ENCODE results near the gene ZNF775. TPM values are rescaled to one million over a fixed set of nuclear protein-coding genes. Genes with fewer than 3 reads are reported as not detected.

ZNF775 gene
- 1 to 10 TPM; 5.4 to 6.4 TPM for total RNA-seq

DNA sequence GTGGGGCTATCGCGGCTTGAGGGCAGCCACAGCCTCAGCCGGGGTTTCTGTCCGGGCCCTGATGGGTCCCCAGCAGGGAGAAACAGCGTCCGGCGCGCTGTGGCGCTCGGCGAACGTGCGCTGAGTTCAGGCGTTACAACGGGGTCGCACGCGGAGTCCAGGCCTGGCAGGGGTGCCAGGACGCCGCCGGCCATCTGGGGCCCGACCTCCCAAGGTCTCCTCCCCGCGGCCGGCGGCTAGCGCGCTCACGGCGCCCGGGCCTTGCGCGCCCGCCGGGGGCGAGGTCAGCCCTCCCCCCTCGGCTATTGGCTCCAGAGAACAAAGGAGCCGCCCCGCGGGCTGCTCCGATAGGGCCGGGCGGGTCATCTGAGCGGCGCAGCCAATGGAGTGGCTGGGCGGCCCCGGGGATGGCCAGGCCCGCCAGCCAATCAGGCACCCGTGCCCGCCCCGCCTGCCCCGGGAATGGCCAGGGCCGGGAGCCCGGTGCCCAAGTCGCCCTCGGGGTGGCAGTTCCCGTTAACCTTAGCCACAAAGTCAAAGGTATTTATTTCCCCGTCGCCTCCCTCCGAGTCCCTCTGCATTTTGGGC, at the start of gene ZNF775:
TSS of gene ZNF775 (plus strand) at position 478 of the 588 bp plus-strand sequence. CDS start 9,141 bp downstream, outside the sequence.
- no peaks in the 10 kb centered on the region for H3K9me3 Mint-ChIP-seq
- no peaks in the 10 kb centered on the region for H3K27me3 Mint-ChIP-seq
- H3K36me3 Mint-ChIP-seq = peaks cover 5% of the 10 kb centered on the region
- peaks cover 39% of the 10 kb centered on the region for H3K4me1 Mint-ChIP-seq
- peak within 1 kb of the TSS; percentile 99 for H3K4me3 Mint-ChIP-seq
- peak; percentile 94 for DNase-seq
- POLR2A ChIA-PET = interaction anchor here (1.0 to 2.1 kb wide), 2 partner anchors 10 to 27 kb away, joined by 5 to 14 read pairs; partner anchors contain the start of gene REPIN1
- peak within 1 kb of the TSS; percentile 78 for H3K27ac Mint-ChIP-seq
- ATAC-seq (ENCODE audit: low read depth) = peak; percentile 99

DNA sequence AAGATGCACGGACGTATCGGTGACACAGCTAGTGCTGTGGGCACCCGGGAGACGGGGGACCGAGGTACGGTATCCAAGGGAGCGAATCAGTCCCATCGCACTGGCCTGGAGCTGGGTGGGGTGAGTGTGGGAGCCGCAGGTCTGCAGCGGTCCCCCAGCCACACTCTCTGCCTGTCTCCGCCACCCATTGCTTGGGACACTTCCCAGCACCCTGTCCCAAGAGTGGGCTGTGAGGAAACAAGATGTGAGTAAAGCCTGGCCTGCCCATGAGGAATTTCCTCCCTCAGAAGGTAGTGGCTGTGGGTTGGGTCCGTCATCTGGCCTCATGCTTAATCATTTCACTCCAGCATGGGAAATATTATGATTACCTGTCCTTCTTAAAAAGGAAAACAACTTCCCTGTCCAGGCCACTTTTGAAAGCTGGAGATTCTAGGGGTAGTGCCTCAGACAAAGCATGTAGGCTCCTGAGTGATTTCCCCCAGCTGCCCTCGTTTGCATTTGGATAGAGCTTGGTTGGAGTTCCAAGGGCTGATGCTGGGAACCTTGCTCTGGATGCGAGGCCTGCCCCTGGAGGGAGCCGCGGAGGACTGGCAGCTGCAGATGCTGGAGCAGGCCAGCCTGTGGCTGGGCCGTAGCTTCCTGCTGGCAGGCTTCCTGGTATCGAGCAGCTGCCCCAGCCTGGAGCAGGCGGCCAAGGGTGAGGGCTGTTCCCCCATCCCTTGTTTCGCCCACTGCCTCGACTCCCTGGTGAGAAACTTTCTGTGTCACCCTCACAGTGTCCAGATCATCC, 49.6 kb upstream of the ZNF775 start:
- ATAC-seq (ENCODE audit: low read depth) (no peak), DNase-seq (no peak)
- Mint-ChIP-seq H3K4me3 (no peak overlapping the region), H3K27me3 (no peaks in the 10 kb centered on the region), H3K9me3 (no peaks in the 10 kb centered on the region), H3K27ac (no peak overlapping the region), H3K36me3 (peaks cover 10% of the 10 kb centered on the region), H3K4me1 (peaks cover 7% of the 10 kb centered on the region)
- POLR2A ChIA-PET = no interaction called here

DNA sequence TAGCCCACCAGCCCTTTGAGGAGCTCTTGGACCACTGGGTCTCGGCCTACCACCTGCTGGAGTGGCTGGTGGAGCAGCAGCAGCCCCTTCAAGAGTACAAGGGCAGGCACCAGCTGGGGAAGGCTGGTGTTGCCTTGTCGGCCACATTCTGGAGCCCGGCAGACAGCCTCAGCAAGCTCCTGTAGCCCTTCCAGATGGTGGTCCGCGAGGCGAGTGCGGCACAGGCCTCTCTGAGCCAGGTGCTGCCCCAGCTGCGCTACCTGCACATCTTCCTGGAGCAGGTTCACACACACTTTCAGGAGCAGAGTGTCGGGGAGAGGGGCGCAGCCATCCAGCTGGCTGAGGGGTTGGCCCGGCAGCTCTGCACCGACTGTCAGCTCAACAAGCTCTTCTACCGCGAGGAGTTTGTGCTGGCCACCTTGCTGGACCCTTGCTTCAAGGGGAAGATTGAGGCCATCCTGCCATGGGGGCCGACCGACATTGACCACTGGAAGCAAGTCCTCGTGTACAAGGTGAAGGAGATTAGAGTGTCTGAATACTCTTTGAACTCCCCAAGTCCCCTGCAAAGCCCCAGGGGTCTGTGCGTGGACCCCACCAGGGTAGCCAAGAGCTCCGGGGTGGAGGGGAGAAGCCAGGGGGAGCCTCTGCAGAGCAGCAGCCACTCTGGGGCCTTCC, 48.8 kb upstream of the ZNF775 start:
- Mint-ChIP-seq H3K27me3 (no peaks in the 10 kb centered on the region), H3K4me3 (no peak overlapping the region), H3K4me1 (peaks cover 3% of the 10 kb centered on the region), H3K9me3 (no peaks in the 10 kb centered on the region), H3K36me3 (peaks cover 7% of the 10 kb centered on the region), H3K27ac (no peak overlapping the region)
- DNase-seq (no peak), ATAC-seq (ENCODE audit: low read depth) (no peak)
- POLR2A ChIA-PET = no interaction called here

DNA sequence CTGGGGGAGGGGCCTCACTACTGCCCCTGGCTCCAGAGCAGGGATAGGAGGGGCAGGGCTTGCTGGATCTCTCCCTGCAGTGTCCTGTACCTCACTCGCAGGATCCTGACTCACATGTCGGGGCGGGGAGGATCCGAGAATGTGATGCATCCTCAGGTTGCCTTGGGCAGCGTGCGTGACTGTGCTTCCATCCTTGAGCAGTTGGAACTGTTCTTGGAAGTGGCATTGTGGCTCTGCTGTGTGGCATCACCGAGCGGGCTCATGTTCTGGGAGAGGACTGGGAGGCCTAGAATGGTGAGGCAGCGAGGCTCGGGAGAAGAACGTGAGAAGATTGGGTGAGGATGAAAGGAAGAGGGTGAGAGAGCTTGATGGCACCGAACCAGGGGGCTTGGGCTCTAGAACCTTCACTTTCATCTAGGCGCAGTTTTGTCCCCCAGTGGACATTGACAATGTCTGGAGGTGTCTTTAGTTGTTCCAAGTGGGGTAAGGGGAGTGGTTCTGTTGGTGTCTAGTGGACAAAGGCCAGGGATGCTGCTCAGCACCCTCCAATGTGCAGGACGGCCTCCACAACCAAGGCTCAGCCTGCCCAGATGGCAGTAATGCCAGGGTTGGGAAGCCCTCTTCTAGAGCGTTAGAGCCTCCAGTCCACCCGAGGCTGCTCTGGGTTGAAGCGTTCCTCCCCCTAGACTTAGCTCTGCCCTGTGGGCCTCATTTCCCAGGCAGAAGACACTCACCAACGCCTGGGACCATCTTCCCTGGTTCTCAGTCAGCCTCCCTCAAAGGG, 46.1 kb upstream of the ZNF775 start:
- Mint-ChIP-seq H3K36me3 (peaks cover 3% of the 10 kb centered on the region), H3K27me3 (no peaks in the 10 kb centered on the region), H3K9me3 (no peaks in the 10 kb centered on the region), H3K4me3 (no peak overlapping the region), H3K27ac (no peak overlapping the region), H3K4me1 (no peaks in the 10 kb centered on the region)
- POLR2A ChIA-PET = no interaction called here
- no peak for DNase-seq
- no peak for ATAC-seq (ENCODE audit: low read depth)

DNA sequence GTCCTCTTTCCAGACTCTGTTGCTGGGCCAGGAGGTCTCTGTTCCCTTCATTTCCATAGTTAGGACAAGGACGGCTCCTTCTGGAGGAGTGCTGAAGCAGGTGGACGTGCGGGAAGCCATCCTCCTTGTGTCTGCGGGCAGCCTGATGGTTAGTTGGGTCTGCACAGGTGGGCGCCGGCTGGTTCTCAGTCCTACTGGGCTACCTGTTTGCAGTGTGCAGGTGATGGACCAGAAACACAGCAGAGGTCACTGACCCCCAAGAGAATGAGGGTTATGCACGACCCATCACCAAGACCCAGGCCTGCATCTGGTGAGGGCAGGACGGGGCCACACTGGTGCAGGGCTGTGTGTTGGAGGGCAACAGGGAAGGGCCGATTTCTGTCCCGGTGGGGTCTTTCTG, 45.5 kb upstream of the ZNF775 start:
- no peaks in the 10 kb centered on the region for H3K9me3 Mint-ChIP-seq
- H3K4me3 Mint-ChIP-seq = no peak overlapping the region
- DNase-seq (no peak), ATAC-seq (ENCODE audit: low read depth) (no peak)
- no peaks in the 10 kb centered on the region for H3K27me3 Mint-ChIP-seq
- no peak overlapping the region for H3K27ac Mint-ChIP-seq
- peaks cover 3% of the 10 kb centered on the region for H3K36me3 Mint-ChIP-seq
- no peaks in the 10 kb centered on the region for H3K4me1 Mint-ChIP-seq
- POLR2A ChIA-PET = no interaction called here

DNA sequence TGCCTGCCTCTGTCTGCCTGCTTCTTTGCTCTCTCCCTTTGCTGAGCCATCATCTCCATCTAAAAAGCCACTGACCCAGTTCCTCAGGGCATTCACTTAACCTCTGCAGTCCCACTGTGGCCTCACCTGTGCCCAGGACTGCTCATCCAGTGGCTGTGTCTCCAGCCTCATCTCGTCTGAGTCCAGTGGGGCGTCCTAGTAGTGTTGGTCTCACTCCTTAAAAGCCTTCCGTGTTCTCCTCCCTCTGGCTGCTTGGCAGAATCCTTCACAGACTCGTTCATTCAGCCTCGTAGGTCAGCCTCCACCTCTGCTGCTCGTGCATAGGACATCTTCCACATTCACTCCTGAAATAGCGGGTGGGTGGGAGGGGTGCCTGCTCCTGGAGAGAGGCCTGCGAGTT, 45.0 kb upstream of the ZNF775 start:
- H3K9me3 Mint-ChIP-seq = no peaks in the 10 kb centered on the region
- H3K4me3 Mint-ChIP-seq = no peak overlapping the region
- H3K36me3 Mint-ChIP-seq = peaks cover 3% of the 10 kb centered on the region
- H3K27ac Mint-ChIP-seq = no peak overlapping the region
- DNase-seq (no peak), ATAC-seq (ENCODE audit: low read depth) (no peak)
- H3K27me3 Mint-ChIP-seq = no peaks in the 10 kb centered on the region
- H3K4me1 Mint-ChIP-seq = no peaks in the 10 kb centered on the region
- POLR2A ChIA-PET = no interaction called here

DNA sequence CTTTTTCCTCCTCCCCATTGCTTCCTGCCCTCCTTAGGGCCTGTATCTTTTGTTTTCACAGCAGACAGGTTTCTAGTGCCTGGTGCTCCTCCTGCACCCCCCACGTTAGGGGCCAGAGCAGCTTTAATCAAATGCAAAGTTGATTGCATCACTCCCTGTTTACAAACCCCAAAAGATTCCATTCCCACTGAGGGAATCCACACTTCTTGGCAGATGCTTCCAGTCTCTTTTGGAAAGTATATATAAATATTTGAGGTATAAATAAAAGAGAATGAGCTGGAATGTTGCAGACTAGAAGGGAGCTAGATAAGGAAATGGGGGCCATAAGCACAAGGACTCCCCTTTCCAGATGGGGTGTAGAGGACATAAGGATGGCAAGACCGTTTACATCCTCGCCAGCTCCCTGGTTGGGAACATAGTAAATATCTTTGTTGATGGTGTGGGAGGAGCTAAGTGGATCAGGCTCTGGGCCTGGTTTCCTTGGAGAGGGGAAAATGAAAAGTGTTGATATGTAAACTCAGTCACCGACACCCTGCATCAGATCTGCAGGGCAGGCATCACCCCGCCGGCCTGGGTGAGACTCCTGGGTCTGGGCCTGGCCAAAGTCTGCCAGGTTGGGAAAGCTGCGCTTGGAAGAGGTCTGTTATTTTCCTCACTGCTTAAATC, 43.9 kb upstream of the ZNF775 start:
- no peaks in the 10 kb centered on the region for H3K4me1 Mint-ChIP-seq
- peaks cover 3% of the 10 kb centered on the region for H3K36me3 Mint-ChIP-seq
- peaks cover under 1% of the 10 kb centered on the region for H3K27me3 Mint-ChIP-seq
- no peak for ATAC-seq (ENCODE audit: low read depth)
- H3K27ac Mint-ChIP-seq = peak overlapping the region; percentile 13
- no peak for DNase-seq
- POLR2A ChIA-PET = no interaction called here
- H3K9me3 Mint-ChIP-seq = no peaks in the 10 kb centered on the region
- H3K4me3 Mint-ChIP-seq = no peak overlapping the region

DNA sequence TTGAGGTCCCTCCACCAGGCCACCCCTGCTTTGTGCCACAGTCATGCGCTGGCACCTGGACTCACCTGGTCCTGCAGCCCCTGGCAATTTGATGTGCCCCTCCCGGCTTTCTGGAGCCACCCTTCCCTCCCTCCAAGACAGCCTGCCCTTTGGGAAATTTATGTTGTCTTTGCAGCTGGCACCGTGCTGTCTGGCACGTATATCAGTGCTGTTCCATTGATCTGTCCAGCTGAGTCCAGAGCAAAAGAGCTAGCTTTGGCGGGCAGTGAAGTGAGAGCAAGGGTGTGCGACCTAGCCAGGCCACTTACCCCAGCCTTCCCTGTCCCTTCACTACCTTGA, 43.4 kb upstream of the ZNF775 start:
- Mint-ChIP-seq H3K9me3 (no peaks in the 10 kb centered on the region), H3K27me3 (peaks cover 3% of the 10 kb centered on the region), H3K4me1 (peaks cover 1% of the 10 kb centered on the region), H3K27ac (no peak overlapping the region), H3K36me3 (peaks cover 3% of the 10 kb centered on the region), H3K4me3 (no peak overlapping the region)
- DNase-seq (no peak), ATAC-seq (ENCODE audit: low read depth) (no peak)
- POLR2A ChIA-PET = no interaction called here

DNA sequence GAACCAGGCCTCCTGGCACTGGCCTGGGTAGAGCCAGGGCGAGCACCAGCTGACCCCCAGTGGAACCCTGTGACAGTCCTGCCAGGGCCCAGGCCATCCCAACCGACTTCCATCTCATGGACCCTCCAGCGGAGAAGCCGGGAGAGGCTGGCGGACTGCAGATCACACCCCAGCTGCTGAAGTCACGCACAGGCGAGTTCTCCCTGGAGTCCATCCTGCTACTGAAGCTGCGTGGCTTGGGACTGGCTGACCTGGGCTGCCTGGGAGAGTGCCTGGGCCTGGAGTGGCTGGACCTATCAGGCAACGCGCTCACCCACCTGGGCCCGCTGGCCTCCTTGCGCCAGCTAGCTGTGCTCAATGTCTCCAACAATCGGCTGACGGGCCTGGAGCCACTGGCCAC, 42.4 kb upstream of the ZNF775 start:
- Mint-ChIP-seq H3K27me3 (peaks cover 8% of the 10 kb centered on the region), H3K4me3 (no peak overlapping the region), H3K4me1 (peaks cover 2% of the 10 kb centered on the region), H3K9me3 (no peaks in the 10 kb centered on the region), H3K27ac (no peak overlapping the region), H3K36me3 (peaks cover 3% of the 10 kb centered on the region)
- no peak for DNase-seq
- no peak for ATAC-seq (ENCODE audit: low read depth)
- POLR2A ChIA-PET = no interaction called here

DNA sequence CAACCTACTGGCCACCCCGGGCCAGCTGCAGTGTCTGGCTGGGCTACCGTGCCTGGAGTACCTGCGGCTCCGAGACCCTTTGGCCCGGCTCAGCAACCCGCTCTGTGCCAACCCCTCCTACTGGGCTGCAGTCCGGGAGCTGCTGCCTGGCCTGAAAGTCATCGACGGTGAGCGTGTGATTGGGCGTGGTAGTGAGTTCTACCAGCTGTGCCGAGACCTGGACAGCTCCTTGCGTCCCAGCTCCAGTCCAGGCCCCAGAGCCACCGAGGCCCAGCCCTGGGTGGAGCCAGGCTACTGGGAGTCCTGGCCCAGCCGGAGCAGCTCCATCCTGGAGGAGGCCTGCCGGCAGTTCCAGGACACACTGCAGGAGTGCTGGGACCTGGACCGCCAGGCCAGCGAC, 42.0 kb upstream of the ZNF775 start:
- H3K27ac Mint-ChIP-seq = no peak overlapping the region
- POLR2A ChIA-PET = interaction anchor here (0.6 kb wide), 1 partner anchor 1015 kb away, joined by 3 read pairs; no protein-coding TSS in a partner anchor
- H3K27me3 Mint-ChIP-seq = peaks cover 13% of the 10 kb centered on the region

DNA sequence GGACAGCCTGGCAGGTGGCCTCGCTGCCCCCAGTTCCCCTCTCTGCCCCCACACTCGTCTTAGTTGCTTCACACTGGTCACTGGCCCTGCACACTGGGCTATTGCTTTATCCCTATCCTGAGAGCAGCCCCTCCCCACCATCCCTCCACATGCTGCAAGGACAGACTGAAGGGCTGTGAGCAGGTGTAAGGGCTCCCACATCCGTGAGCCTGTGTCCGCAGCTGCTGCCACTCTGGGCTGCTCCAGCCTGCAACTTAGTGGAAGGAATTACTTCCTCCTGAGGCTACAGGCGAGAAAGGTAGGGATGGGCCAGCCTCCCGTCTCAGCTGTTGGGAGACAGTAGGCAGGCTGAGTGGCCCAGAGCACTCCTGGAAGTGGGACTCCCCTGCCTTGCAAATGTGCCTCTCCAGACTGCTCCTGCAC, 41.5 kb upstream of the ZNF775 start:
- POLR2A ChIA-PET = interaction anchor here (0.6 to 0.7 kb wide), 2 partner anchors 15 to 1014 kb away, joined by 3 read pairs; partner anchors contain the start of genes ACTR3C and LRRC61
- ATAC-seq (ENCODE audit: low read depth) (no peak), DNase-seq (no peak)
- Mint-ChIP-seq H3K4me3 (no peak overlapping the region), H3K9me3 (no peaks in the 10 kb centered on the region), H3K36me3 (peaks cover 3% of the 10 kb centered on the region), H3K27me3 (peaks cover 17% of the 10 kb centered on the region), H3K4me1 (peaks cover 2% of the 10 kb centered on the region), H3K27ac (no peak overlapping the region)

More for the DNA sequence above, 42.0 kb upstream of the ZNF775 start:
- Mint-ChIP-seq H3K4me1 (peaks cover 2% of the 10 kb centered on the region), H3K36me3 (peaks cover 3% of the 10 kb centered on the region), H3K4me3 (no peak overlapping the region), H3K9me3 (no peaks in the 10 kb centered on the region)
- ATAC-seq (ENCODE audit: low read depth) (no peak), DNase-seq (no peak)

DNA sequence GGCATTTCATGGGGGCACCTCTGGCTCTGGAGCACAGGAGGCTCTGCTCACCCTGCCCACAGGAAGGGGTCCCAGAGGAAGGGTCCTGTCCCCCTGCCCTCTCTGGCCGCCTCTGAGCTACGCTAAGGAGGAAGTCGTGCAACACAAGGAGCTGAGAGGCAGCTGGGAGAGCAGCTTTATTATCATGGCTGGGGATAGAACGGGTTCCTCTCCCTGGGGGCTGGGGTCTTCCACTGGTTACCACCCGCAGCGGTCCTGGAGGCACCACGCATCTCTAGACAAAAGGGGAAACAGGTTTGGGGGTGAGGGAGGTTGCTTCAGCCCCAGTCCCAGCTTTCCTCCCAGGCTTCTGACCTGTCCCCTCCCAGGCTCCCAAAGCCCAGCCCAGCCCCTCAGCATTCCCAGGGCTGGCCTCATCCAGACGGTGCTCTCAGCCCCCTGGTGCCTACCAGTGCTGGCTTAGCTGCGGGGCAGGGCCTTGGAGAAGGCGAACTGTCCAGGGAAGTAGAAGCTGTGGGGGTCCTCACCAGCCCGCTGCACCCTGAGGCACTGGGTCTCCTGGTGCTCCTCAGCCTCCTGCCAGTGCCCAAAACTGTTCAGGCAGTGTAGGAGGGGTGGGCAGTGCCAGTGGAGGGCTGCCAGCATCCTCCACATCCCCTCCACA, 40.8 kb upstream of the ZNF775 start:
- peaks cover 2% of the 10 kb centered on the region for H3K4me1 Mint-ChIP-seq

More for the DNA sequence above, 40.8 kb upstream of the ZNF775 start:
- Mint-ChIP-seq H3K27me3 (peaks cover 24% of the 10 kb centered on the region), H3K9me3 (no peaks in the 10 kb centered on the region), H3K4me3 (no peak overlapping the region), H3K27ac (no peak overlapping the region), H3K36me3 (peaks cover 3% of the 10 kb centered on the region)
- POLR2A ChIA-PET = interaction anchor here (0.5 to 0.7 kb wide), 2 partner anchors 15 to 17 kb away, joined by 3 read pairs; partner anchors contain the start of genes ACTR3C and LRRC61
- no peak for DNase-seq
- no peak for ATAC-seq (ENCODE audit: low read depth)
